Panc1 (cell line): ENCODE measurements around the gene TMEM184A. TPM values are rescaled to one million over a fixed set of nuclear protein-coding genes. Genes with fewer than 3 reads are reported as not detected.
A peak's percentile ranks its signal among the peaks of the same experiment; 100 is the strongest.

Source experiments
- ATAC-seq: fragments of 200-7000 bp; cut with Tn5 transposase; 2 replicates; pipeline ENCODE4 v1.9.1; 2020; ENCODE audit warnings: mild to moderate bottlenecking, moderate library complexity
- BruUV-seq: library from RNA; stranded (reverse); fragments of 400-500 nt; replicated peaks from 2 replicates; lab custom pipeline; 2021; lab: Mats Ljungman, UMichigan
- CTCF ChIA-PET: fragments of 300-600 bp; sonication (Branson Sonifier 250); formaldehyde crosslinking; loops from one replicate; lab custom pipeline; 2022; ENCODE audit warnings: antibody characterized with exemption; lab: Charles Lee
- POLR2A ChIA-PET: fragments of 300-600 bp; sonication (Branson Sonifier 250); formaldehyde crosslinking; loops from one replicate; lab custom pipeline; 2022; ENCODE audit warnings: antibody characterized with exemption; lab: Charles Lee
- DNase-seq: peaks from one replicate; pipeline ENCODE4 v3.0.0-alpha.2; 2010; ENCODE audit warnings: low read depth, low spot score
- H3K27ac ChIP-seq: 2 replicates; pipeline ENCODE4 v1.5.1; 2011; ENCODE audit warnings: mild to moderate bottlenecking, low read length, inconsistent platforms
- H3K27me3 ChIP-seq: fragments of 200-500 bp; sonication (Bioruptor generic); 2 replicates; pipeline ENCODE4 v1.6.0; 2014; ENCODE audit warnings: low read length, inconsistent platforms; ENCODE audit not compliant: control insufficient read depth, insufficient read depth
- H3K36me3 ChIP-seq: fragments of 200-500 bp; sonication (Bioruptor generic); 2 replicates; pipeline ENCODE4 v1.5.1; 2014; ENCODE audit warnings: inconsistent platforms, mild to moderate bottlenecking, low read length, moderate library complexity; ENCODE audit not compliant: control insufficient read depth, insufficient read depth
- H3K4me1 ChIP-seq: 2 replicates; pipeline ENCODE4 v1.5.1; 2011; ENCODE audit warnings: inconsistent platforms, mild to moderate bottlenecking, low read length, moderate library complexity; ENCODE audit not compliant: control insufficient read depth, insufficient read depth
- H3K4me3 ChIP-seq, 2 experiments: 2 replicates each; pipeline ENCODE4 v1.5.1; 2011 to 2012; ENCODE audit warnings: low read depth in 2 of 2, low read length in 2 of 2, mild to moderate bottlenecking in 2 of 2, inconsistent platforms in 1 of 2, moderate library complexity in 1 of 2
- H3K9me3 ChIP-seq: fragments of 200-500 bp; sonication (Bioruptor generic); 2 replicates; pipeline ENCODE4 v1.5.1; 2014; ENCODE audit warnings: low read depth, mild to moderate bottlenecking, inconsistent platforms, low read length, moderate library complexity; ENCODE audit not compliant: control insufficient read depth, insufficient read depth
- CTCF ChIP-seq: fragments of 450-650 bp; IDR thresholded peaks from 2 replicates; pipeline ENCODE4 v1.5.1; 2017; ENCODE audit warnings: mild to moderate bottlenecking
- POLR2AphosphoS5 ChIP-seq: IDR thresholded peaks from 2 replicates; pipeline ENCODE4 v1.6.1; 2012; ENCODE audit warnings: mild to moderate bottlenecking, low read depth, low read length, moderate library complexity
- REST ChIP-seq, 2 experiments: IDR thresholded peaks; 2 replicates each; pipeline ENCODE4 v1.6.1; 2011 to 2012; ENCODE audit warnings: low read depth in 2 of 2, control low read depth in 1 of 2, low read length in 1 of 2, mild to moderate bottlenecking in 1 of 2, moderate library complexity in 1 of 2; ENCODE audit not compliant: insufficient read depth in 1 of 2
- SIN3A ChIP-seq: IDR thresholded peaks from 2 replicates; pipeline ENCODE4 v1.6.1; 2012; ENCODE audit warnings: low read depth, mild to moderate bottlenecking, low read length, moderate library complexity, borderline replicate concordance; ENCODE audit not compliant: insufficient read depth
- TCF7L2 ChIP-seq: IDR thresholded peaks from 2 replicates; pipeline ENCODE4 v1.6.1; 2011; ENCODE audit warnings: mild to moderate bottlenecking, low read depth, low read length, inconsistent platforms
- in situ Hi-C: cut with HindIII; loops from 2 replicates; pipeline ENCODE4 v1.10.0; 2016; ENCODE audit warnings: low sequenced_read_pairs, low pct_unique_long_range_greater_than_20kb
- intact Hi-C: fragments of 100-400 bp; cut with micrococcal nuclease; formaldehyde crosslinking; loops from one replicate; pipeline ENCODE4 v1.10.0; 2022; ENCODE audit not compliant: unreplicated experiment
- total RNA-seq: library from RNA; stranded (reverse); gene quantifications from one replicate; pipeline ENCODE4 v1.2.1, GENCODE V29; 2021; ENCODE audit not compliant: unreplicated experiment

The TMEM184A gene
- total RNA-seq, 1 experiment from 2014 or later, result 9.2 TPM

- POLR2A ChIA-PET, result interaction anchor here (0.6 to 0.7 kb wide), 6 partner anchors 8 to 423 kb away, joined by 3 to 19 read pairs (median 7); no protein-coding TSS in a partner anchor
- no peak for TF ChIP-seq POLR2AphosphoS5
- TF ChIP-seq TCF7L2, result no peak
- no peak for TF ChIP-seq CTCF
- no peak for TF ChIP-seq SIN3A
- TF ChIP-seq REST (IDR thresholded peaks at IDR 0.05; ENCODE audit: insufficient read depth in 1 of 2, low read depth in 2 of 2, low read length in 1 of 2), result no peak
- intact Hi-C loops, result no loop called here
- Histone ChIP-seq H3K4me3 (peak overlapping the region in 1 of 2 experiments; percentile 86; a peak in 1 of 4 replicates), H3K4me1 (peaks cover 59% of the 10 kb centered on the region), H3K27me3 (no peaks in the 10 kb centered on the region), H3K9me3 (no peaks in the 10 kb centered on the region), H3K36me3 (peaks cover 3% of the 10 kb centered on the region; the same call in 1 of the 2 replicates), H3K27ac (peak overlapping the region; percentile 88)
- no peak for DNase-seq
- no TSS peak for BruUV-seq
- ATAC-seq, result no peak
- CTCF ChIA-PET, result no interaction called here
- in situ Hi-C loops, result no loop called here
Observed at GRCh38 chr7:1535100-1535458, 20.9 kb downstream of the TMEM184A start.

GRCh38 chr7:1534330-1535099 lies 21.5 kb downstream of the TMEM184A start:
- ChIA-PET POLR2A (interaction anchor here (0.5 to 0.7 kb wide), 6 partner anchors 9 to 255 kb away, joined by 3 to 19 read pairs (median 7); no protein-coding TSS in a partner anchor), CTCF (no interaction called here)
- peaks cover 58% of the 10 kb centered on the region for H3K4me1 ChIP-seq
- H3K27me3 ChIP-seq, result no peaks in the 10 kb centered on the region
- intact Hi-C loops (no loop called here), in situ Hi-C loops (no loop called here)
- peak overlapping the region; percentile 88 for H3K27ac ChIP-seq
- DNase-seq (no peak), ATAC-seq (no peak)
- no peaks in the 10 kb centered on the region; the same call in 1 of the 2 replicates for H3K36me3 ChIP-seq
- no TSS peak for BruUV-seq
- H3K9me3 ChIP-seq, result no peaks in the 10 kb centered on the region
- peak overlapping the region; percentile 71 to 86 for H3K4me3 ChIP-seq
- TF ChIP-seq POLR2AphosphoS5 (no peak), SIN3A (no peak), CTCF (no peak), REST (IDR thresholded peaks at IDR 0.05; ENCODE audit: insufficient read depth in 1 of 2, low read depth in 2 of 2, low read length in 1 of 2) (no peak)
